AG04449 (cell line): ENCODE measurements around the gene TEAD2.
"Not testable (repeated sequence)": the region's sequence is repeated elsewhere in the genome, so short reads cannot be mapped to it uniquely, and the experiment has no call there.

Experiments used
- CTCF ChIA-PET: fragments of 350-600 bp; formaldehyde crosslinking; extraction: SDS; loops from one replicate; lab custom pipeline; 2021; ENCODE audit warnings: antibody characterized with exemption; lab: Yijun Ruan, JAX
- POLR2A ChIA-PET: fragments of 400-600, 350-600 bp; formaldehyde crosslinking; extraction: SDS; loops from one replicate; lab custom pipeline; 2020; ENCODE audit warnings: antibody characterized with exemption, inconsistent platforms; lab: Yijun Ruan, JAX
- DNase-seq: peaks from one replicate; pipeline ENCODE4 v3.0.0-alpha.2; 2010; ENCODE audit warnings: low read depth, low spot score
- H3K4me3 ChIP-seq: 2 replicates; pipeline ENCODE4 v1.5.1; 2011; ENCODE audit warnings: low read depth, mild to moderate bottlenecking, control low read depth, low read length
- CTCF ChIP-seq: IDR thresholded peaks from one replicate; pipeline ENCODE4 v1.5.1; 2011; ENCODE audit warnings: mild to moderate bottlenecking, moderate library complexity, low read length, control low read depth, inconsistent platforms; ENCODE audit not compliant: insufficient read depth; ENCODE audit errors: missing control alignments

Gene TEAD2

GRCh38 chr19:49378512-49378911 is 16.3 kb upstream of the TEAD2 start:
- ChIA-PET CTCF (interaction anchor here (1.5 to 3.7 kb wide), 3 partner anchors 8 to 13 kb away, joined by 4 to 18 read pairs (median 5); no protein-coding TSS in a partner anchor), POLR2A (no interaction called here)
- TF ChIP-seq CTCF = no peak
- no peak overlapping the region for H3K4me3 ChIP-seq
- DNase-seq = no peak

DNA sequence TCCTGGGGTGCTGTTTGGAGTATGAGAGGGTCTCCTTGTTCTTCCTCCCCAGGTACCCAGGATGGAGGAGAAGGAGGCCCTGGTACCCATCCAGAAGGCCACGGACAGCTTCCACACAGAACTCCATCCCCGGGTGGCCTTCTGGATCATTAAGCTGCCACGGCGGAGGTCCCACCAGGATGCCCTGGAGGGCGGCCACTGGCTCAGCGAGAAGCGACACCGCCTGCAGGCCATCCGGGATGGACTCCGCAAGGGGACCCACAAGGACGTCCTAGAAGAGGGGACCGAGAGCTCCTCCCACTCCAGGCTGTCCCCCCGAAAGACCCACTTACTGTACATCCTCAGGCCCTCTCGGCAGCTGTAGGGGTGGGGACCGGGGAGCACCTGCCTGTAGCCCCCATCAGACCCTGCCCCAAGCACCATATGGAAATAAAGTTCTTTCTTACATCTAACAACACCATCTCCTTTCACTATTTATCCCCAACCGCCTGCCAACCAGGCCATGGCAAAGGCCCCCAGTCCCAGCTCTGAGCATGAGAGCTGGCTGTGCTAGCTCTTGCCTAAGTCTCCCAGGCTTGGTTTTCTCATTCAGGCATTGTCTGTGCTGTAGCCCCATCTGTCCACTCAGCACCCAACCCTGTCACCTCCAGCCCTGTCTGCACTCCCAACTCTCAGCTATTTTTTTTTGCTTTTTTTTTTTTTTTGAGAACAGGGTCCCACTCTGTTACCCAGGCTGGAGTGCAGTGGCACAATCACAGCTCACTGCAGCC is 12.6 kb upstream of the TEAD2 start:
- no peak overlapping the region for H3K4me3 ChIP-seq
- no peak for DNase-seq
- TF ChIP-seq CTCF = no peak
- POLR2A ChIA-PET = no interaction called here
- CTCF ChIA-PET = interaction anchor here (1.2 kb wide), 1 partner anchor 17 kb away, joined by 4 read pairs; no protein-coding TSS in a partner anchor

DNA sequence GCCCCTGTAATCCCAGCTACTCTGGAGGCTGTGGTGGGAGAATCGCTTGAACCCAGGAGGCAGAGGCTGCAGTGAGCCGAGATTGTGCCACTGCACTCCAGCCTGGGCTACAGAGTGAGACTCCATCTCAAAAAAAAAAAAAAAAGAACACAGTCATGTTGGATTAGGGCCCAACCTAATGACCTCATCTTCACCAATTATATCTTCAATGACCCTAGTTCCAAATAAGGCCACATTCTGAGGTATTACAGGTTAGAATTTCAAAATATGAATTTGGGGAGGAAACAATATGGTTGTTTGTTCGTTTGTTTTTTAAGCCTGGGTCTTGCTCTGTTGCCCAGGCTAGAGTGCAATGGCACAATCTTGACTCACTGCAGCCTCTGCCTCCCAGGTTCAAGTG is 11.0 kb upstream of the TEAD2 start:
- CTCF ChIA-PET, H3K4me3 ChIP-seq: not testable (repeated sequence)

DNA sequence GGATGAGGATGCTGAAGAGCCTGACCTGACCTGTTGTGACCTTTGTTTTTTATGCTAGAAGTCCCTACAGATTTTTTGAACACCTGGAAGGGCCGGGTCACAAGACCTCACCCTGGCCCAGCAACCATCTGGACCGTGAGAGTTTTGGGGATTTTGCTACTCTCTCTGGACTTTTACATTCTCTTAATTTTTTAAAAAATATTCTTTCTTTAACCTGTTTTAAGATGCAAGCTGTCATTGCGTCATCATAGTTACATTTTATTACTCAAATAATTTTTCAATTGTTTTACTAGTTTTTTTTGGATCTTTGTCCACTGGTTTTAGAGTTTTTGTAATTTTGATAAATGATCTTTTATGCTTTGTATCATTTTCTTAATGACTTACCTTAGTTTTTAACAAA is 9.0 kb upstream of the TEAD2 start:
- no peak for TF ChIP-seq CTCF
- ChIA-PET CTCF (no interaction called here), POLR2A (no interaction called here)
- no peak for DNase-seq
- H3K4me3 ChIP-seq = no peak overlapping the region

More for the DNA sequence above, 11.0 kb upstream of the TEAD2 start:
- not testable (repeated sequence) for DNase-seq
- POLR2A ChIA-PET = interaction anchor here (0.7 kb wide), 1 partner anchor 104 kb away, joined by 3 read pairs; no protein-coding TSS in a partner anchor

GRCh38 chr19:49368711-49369358 is 6.6 kb upstream of the TEAD2 start:
- no peak overlapping the region for H3K4me3 ChIP-seq
- no peak for DNase-seq
- CTCF ChIA-PET = no interaction called here
- POLR2A ChIA-PET = no interaction called here
- TF ChIP-seq CTCF = no peak

- TF ChIP-seq CTCF = no peak
- H3K4me3 ChIP-seq = no peak overlapping the region
- POLR2A ChIA-PET = interaction anchor here (0.6 kb wide), 1 partner anchor 65 kb away, joined by 3 read pairs; no protein-coding TSS in a partner anchor
- no peak for DNase-seq
- CTCF ChIA-PET = interaction anchor here (0.9 kb wide), 1 partner anchor 13 kb away, joined by 4 read pairs; no protein-coding TSS in a partner anchor
These were observed 3.9 kb upstream of the TEAD2 start for GRCh38 chr19:49366110-49366509.
